T-helper 1 cell treated with Interleukin-12 subunit alpha and Interleukin-12 subunit beta and Interleukin-4 antibody, amounts not matched to agents 30 ng/mL and 1 ng/mL, for 36 hours (primary cell): Measurements from ENCODE around the gene SLC23A3. TPM values are rescaled to one million over a fixed set of nuclear protein-coding genes. Genes with fewer than 3 reads are reported as not detected.

Experiments used
- intact Hi-C: fragments of 100-400 bp; cut with micrococcal nuclease; formaldehyde crosslinking; loops from one replicate; pipeline ENCODE4 v1.15.1; 2024
- total RNA-seq: library from RNA; stranded (reverse); gene quantifications from 2 replicates; pipeline ENCODE4 v1.2.3, GENCODE V29; 2022

The SLC23A3 gene
- 1.8 and 2.5 TPM in 2 replicates for total RNA-seq

DNA sequence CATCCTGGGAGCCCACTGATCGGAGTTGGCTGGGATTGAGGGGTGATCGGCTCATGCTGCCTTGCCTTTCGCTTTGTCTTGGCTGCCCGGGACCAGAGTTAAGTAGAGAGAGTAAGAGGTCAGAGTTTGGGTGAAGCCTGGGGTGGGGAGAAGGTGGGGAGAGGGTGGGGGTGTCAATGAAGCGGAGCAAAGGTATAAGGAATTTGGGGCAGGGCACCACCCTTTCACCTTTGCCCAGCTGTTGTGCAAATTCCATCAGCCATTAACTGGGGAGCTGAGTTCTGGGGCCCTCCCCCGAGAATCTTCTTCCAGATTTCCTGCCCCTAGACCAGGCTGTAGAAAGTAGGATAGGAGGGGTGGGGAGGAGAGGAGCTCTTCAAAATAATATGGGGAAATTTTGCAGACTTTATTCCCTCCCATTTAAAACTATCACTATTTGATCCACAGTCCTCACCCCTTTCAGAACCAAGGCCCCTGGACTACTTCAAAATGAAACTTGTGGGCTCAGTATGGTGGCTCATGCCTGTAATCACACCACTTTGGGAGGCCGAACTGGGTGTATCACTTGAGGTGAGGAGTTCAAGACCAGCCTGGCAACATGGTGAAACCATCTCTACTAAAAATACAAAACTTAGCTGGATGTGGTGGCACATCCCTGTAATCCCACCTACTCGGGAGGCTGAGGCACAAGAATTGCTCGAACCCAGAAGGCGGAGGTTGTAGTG is at the start of gene SLC23A3:
TSS of gene SLC23A3 (minus strand) at position 100 of the 725 bp plus-strand sequence. CDS start at position 55, 45 bp downstream.
- intact Hi-C loops, result no loop called here

DNA sequence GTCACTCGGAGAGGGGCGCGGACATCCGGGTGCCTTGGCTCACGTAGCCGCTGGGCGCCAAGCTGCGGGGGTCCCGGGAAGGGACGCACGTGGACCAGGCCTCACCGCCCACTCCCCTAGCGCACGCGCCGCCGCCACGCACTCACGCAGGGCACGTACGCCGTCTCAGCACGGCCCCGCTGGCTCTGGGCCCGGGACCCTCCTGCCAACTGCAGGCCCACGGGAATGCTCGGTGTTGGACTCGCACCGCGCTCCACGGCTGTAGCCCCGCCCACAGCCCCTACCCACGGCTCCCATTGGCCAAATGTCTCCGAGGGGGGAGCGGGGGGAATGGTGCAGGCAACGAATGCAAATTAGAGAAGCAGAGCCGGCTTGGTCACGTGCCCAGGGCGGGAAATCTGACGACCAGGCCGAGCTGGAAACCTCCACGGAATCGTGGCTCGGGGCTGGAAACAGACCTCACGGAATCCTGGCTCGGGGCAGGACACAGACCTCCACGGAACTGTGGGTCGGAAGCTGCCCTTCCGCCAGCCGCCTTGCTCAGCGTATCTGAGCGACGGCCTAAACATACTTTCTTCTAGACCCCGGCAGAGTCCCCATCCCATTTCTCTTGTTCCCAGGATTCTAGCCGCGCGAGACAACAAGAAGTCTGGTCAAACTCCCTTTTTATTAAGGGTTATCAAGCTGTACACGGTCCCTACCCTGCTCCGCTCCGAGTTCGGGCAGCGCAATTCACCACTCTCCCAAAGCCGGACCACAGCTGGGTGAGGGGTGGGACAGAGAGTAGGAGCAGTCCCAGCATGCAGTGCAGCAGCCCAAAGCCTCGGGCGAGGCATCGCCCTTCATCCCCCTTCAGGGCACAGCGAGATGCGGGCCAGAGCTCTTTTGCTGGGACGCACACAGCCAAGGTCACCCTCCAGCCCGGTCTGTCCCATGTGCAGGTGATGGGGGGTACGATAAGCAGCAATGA is 49.2 kb upstream of the SLC23A3 start, which contains the start of gene ABCB6:
TSS of gene ABCB6 (minus strand) at position 227 of the 970 bp plus-strand sequence. CDS start 285 bp downstream, outside the sequence.
- intact Hi-C loops, result loop anchor here (1.0 to 2.0 kb wide), 10 partner anchors 10 to 322 kb away; partner anchors contain the start of genes ANKZF1, ATG9A, CNPPD1 and DNAJB2

DNA sequence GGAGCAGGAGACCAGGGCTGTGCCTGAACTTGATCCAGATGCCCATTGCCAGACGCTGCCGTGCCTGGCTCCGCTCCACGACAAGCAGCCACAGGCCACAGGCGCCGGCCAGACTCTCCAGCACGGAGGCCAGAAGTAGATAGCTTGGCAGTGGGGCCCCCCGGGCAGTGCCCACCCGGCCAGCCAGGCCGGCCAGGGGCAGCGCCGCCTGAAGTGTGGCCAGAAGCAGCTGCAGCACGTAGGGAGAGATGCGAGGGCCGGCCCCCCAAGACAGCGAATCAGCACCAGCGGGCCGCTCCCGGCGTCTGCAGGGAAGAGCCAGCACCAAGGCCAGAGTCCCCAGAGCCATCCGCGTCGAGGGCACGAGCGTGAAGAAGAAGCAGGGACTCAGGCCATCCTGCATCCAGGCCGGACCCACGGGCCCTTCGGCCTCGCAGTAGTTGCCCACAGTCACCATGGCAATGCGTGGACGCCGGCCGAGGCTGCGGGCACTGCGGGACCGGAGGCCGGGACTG is 48.4 kb upstream of the SLC23A3 start:
- intact Hi-C loops, result loop anchor here (1.0 to 2.0 kb wide), 5 partner anchors 41 to 321 kb away; partner anchors contain the start of genes CNPPD1, DNAJB2, GMPPA and NHEJ1

DNA sequence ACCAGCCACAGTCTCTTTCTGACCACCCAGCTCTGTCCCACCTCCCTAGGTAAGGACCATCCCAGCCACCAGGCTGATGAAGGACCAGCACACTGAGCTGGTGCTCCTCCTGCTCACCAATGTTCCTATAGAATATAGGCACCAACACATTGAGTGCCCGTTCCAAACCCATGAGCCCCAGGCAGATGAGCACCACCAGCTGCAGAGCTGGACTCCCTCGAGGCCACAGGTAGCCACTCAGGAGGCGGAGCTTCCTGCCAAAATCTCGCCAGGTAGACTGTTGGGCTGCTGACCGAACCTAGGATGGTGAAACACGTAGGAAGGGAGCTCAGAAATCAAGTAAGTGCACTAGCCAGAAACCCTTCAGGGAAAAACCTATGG is 46.7 kb upstream of the SLC23A3 start:
- intact Hi-C loops, result no loop called here

DNA sequence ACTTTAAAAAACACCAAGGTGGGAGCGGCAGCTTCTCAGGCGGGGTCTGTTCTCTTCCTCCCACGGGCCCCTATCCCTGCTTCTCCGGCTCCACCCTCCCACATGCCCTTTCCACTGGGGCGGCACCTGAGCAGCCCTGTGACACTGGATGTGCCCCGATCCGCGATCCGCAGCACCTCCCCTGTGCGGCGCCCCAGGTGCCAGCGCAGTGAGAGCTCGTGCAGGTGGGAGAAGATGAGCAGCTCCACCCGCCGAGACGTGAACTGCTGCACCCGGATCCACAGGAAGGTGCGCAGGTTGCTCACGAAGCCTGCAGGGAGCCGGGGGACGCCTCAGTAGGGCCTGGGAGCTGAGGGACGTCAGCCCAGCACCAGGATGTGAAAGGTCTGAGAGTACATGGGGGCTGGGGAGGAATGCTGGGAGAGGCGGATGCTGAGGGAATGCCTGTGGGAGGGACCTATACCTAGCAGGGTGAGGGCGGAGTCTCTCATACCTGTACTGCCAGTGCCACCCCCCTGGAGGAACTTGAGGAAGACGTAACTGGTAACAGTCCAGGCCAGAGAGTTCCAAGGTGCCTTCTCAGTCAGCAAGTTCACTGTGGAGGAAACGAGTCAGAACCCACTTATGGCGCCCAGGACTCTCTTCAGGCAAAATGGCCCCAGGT is 46.2 kb upstream of the SLC23A3 start:
- intact Hi-C loops, result no loop called here

DNA sequence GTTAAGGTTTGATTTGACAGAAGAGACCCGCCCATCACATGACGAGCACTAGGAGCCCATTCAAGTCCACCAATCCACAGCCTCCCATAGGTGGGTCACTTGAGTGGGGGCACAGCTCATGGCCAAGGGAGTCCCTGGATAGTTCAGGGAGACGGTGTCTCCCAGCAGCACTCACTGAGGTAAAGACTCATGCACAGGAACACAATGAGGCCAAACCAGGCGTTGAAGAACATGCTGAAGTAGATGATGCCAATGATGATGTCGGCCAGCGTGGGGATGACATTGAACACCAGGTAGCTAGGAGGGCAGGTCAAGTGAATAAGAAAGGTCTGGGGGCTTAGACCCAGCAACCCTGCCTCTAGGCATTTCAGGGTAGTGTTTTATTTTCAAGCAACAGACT is 45.0 kb upstream of the SLC23A3 start:
- intact Hi-C loops, result no loop called here

GRCh38 chr2:219214141-219214540 is 44.3 kb upstream of the SLC23A3 start:
- intact Hi-C loops, result no loop called here

- intact Hi-C loops, result no loop called here
Measured at GRCh38 chr2:219213486-219214071, 43.8 kb upstream of the SLC23A3 start.

- intact Hi-C loops, result no loop called here
Measured at GRCh38 chr2:219213026-219213415, 43.2 kb upstream of the SLC23A3 start.

GRCh38 chr2:219210886-219211362 is 41.1 kb upstream of the SLC23A3 start:
- intact Hi-C loops, result loop anchor here (1.0 kb wide), 5 partner anchors 34 to 153 kb away; partner anchors contain the start of genes DNAJB2 and NHEJ1

DNA sequence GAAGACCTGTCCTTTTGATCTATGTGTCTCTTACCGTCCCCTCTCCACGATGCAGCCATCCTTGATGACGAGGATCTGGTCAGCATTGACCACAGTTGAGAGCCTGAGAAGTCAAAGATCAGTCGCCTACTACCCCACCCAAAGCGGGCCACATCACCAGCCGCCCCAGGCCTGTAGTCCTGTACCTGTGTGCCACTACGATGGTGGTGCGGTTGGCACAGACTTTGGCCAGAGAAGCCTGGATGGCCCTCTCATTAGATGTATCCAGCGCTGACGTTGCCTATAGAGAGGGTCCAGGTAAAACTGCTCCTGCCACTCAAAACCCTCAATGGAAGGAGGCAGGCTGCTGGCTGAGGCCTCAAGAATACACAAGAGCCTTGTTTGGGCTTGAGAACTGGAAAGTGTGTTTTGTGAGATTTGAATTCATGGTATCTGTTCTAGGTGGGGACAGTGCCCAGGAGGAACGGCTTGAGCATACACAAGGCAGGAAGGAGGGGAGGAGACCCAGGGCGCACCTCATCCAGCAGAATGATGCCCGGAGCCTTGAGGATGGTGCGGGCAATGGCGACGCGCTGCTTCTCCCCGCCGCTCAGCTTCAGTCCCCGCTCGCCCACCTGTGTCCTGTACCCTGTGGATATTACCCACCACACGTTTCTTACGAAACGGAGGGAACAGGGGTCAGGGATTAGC is 40.5 kb upstream of the SLC23A3 start:
- intact Hi-C loops, result no loop called here

- intact Hi-C loops, result loop anchor here (5.0 kb wide), 2 partner anchors 333 to 497 kb away; partner anchors contain the start of genes CHPF, TMEM198 and TTLL4
Measured at GRCh38 chr2:219209236-219210195, 39.7 kb upstream of the SLC23A3 start.

DNA sequence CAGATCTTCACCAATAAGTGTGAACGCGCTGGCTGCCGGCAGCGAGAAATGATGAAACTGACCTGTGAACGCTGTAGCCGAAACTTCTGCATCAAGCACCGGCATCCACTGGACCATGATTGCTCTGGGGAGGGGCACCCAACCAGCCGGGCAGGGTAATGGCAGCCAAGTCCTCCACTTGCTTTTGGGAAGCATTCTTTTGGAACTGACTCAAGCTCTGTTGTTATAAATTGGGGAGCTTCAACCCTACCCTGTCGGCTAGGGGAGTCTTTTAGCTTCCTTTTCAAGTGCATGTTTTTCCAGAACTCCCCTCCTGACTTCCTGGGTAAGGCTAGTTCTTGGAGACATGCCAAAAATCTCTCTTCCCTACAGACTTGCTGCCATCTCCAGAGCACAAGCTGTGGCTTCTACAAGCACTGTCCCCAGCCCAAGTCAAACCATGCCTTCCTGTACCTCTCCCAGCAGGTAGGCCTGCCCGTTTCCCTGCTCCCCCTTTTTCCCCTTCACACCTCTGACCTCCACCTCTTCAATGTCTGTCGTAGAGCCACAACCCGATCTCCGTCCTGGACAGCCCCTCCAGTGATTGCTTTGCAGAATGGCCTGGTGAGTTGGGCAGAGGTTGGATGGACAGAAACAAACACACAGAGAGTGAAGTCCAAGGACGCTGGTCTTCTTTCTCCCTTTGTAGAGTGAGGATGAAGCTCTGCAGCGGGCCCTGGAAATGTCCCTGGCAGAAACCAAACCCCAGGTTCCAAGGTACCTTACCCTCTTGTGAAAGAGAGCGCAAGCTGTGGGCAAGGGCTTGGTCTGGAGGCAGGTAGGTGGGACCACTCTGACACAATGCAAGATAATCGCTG is 38.3 kb upstream of the SLC23A3 start:
- intact Hi-C loops, result loop anchor here (2.0 to 5.0 kb wide), 4 partner anchors 299 to 811 kb away; partner anchors contain the start of genes CHPF, TMEM198 and TTLL4

- intact Hi-C loops, result loop anchor here (2.0 to 5.0 kb wide), 4 partner anchors 299 to 811 kb away; partner anchors contain the start of genes CHPF, TMEM198 and TTLL4
Measured at GRCh38 chr2:219207134-219207883, 37.5 kb upstream of the SLC23A3 start.

GRCh38 chr2:219206328-219207133 is 36.7 kb upstream of the SLC23A3 start, which contains the start of gene ZFAND2B:
TSS of gene ZFAND2B (plus strand) at chr2:219206782. CDS start at chr2:219206988, 206 bp downstream.
- intact Hi-C loops, result loop anchor here (1.0 to 5.0 kb wide), 15 partner anchors 13 to 810 kb away; partner anchors contain the start of genes ANKZF1, ATG9A, CHPF and CNOT9
